Activated naive CD4-positive, alpha-beta T cell treated with anti-CD3 and anti-CD28 coated beads, Interleukin-2, amount 10 ng/mL, durations not matched to agents 7 days and 5 days (primary cell): ENCODE measurements around the gene JARID2.
A peak's percentile ranks its signal among the peaks of the same experiment; 100 is the strongest.

ENCODE experiments used
- CTCF ChIA-PET: fragments of 350-600 bp; sonication (Branson Sonifier 250); formaldehyde crosslinking; loops from one replicate; lab custom pipeline; 2021; ENCODE audit warnings: antibody characterized with exemption; lab: Charles Lee
- DNase-seq: peaks from one replicate; pipeline ENCODE4 v3.0.0-alpha.2; 2020
- H3K27ac Mint-ChIP-seq: one replicate; pipeline ENCODE4 v1.8.0; 2021; ENCODE audit warnings: mild to moderate bottlenecking, moderate library complexity, mixed read lengths
- H3K27me3 Mint-ChIP-seq: one replicate; pipeline ENCODE4 v1.8.0; 2021; ENCODE audit warnings: mild to moderate bottlenecking, mixed read lengths
- H3K36me3 Mint-ChIP-seq: one replicate; pipeline ENCODE4 v1.8.0; 2021; ENCODE audit warnings: mixed read lengths
- H3K4me1 Mint-ChIP-seq: one replicate; pipeline ENCODE4 v1.8.0; 2021; ENCODE audit warnings: mixed read lengths
- H3K4me3 Mint-ChIP-seq: one replicate; pipeline ENCODE4 v1.8.0; 2021; ENCODE audit warnings: mild to moderate bottlenecking, moderate library complexity, mixed read lengths
- H3K9me3 Mint-ChIP-seq: one replicate; pipeline ENCODE4 v1.8.0; 2021; ENCODE audit warnings: mixed read lengths

JARID2 gene

DNA sequence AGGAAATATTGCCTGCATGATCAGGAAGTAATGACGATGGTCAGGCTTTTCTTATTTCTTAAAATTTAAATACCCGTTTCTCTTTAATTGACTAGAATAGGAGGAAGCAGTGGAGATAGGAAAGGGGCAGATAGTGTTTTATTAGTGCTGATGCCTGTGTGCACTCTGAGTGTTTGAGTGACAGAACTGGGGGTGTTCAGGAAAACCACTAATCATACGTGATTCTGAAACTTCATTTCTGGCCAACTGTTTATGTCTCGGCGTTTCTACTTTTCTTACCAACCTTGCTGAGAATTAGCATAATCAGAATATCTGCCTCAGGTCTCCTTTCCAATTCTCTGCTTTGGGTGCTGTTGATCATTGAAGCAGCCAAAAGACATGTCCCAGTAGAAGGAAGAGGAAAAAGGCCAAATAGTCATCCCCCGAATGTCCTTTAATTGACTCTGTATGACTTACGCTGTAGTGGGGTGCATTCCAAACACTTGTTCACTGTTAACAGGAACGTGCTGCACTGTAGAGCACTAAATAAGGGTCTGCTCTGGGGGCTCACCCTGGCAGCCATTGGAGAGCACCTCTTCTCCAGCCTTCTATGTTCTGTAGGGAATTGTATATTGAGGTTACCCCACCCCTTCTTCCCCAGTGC, 152.9 kb downstream of the JARID2 start:
- Mint-ChIP-seq H3K9me3 (no peaks in the 10 kb centered on the region), H3K4me1 (peaks cover 70% of the 10 kb centered on the region), H3K27ac (peak overlapping the region; percentile 75), H3K36me3 (peaks cover 19% of the 10 kb centered on the region), H3K4me3 (peak overlapping the region; percentile 14), H3K27me3 (no peaks in the 10 kb centered on the region)
- DNase-seq = no peak
- CTCF ChIA-PET = interaction anchor here (1.0 to 1.4 kb wide), 2 partner anchors 40 to 54 kb away, joined by 3 read pairs; no protein-coding TSS in a partner anchor

DNA sequence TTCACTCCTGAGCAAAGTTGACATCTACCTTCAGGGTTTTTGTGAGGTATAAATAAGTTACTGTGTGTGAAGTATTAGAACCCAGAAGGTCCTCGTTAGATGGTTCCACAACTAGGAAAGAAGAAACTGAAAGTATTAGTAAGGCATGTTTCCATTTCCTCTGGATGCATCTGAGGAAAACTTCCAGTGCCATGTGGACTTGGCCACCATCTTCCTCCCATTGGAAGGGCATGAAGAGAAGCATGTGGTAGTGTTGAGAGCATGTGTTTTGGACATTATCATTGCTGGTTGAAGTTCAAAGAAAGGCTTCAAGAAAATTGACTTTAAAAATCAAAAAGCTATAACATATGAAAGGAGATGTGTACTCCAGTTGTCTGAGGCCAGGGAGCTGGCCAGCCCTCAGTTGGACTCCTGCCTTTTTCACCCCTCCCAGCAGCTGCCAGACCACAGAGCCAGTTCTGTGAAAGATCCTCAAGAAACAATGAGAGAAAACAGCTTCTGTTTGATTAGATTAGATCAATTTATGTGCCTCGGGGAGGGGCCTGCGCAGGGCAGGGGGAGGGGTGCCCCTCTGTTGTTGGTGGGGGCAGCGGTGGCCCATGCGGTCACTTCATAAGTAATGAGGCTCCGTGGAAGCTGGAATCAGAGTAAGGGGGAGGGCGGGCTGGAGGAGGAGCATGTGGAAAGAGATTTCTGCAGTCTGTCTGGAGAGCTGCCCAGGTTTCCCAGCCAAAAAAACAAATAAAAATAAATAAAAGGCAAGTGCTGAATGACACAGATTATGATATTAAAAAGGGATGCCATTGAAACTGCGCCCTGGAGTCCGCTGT, 154.0 kb downstream of the JARID2 start:
- Mint-ChIP-seq H3K27ac (peak overlapping the region; percentile 86), H3K4me3 (peak overlapping the region; percentile 75), H3K36me3 (peaks cover 10% of the 10 kb centered on the region), H3K4me1 (peaks cover 76% of the 10 kb centered on the region), H3K27me3 (no peaks in the 10 kb centered on the region), H3K9me3 (no peaks in the 10 kb centered on the region)
- CTCF ChIA-PET = interaction anchor here (1.0 to 1.4 kb wide), 2 partner anchors 39 to 55 kb away, joined by 3 read pairs; no protein-coding TSS in a partner anchor
- peak; percentile 34 for DNase-seq

- no peaks in the 10 kb centered on the region for H3K9me3 Mint-ChIP-seq
- H3K27ac Mint-ChIP-seq = peak overlapping the region; percentile 86
- peak overlapping the region; percentile 75 for H3K4me3 Mint-ChIP-seq
Measured at GRCh38 chr6:15400572-15401004, 154.7 kb downstream of the JARID2 start.

GRCh38 chr6:15401120-15401519, 155.3 kb downstream of the JARID2 start:
- CTCF ChIA-PET = interaction anchor here (0.8 to 1.3 kb wide), 3 partner anchors 10 to 12 kb away, joined by 3 to 6 read pairs (median 4); no protein-coding TSS in a partner anchor
- H3K27me3 Mint-ChIP-seq = no peaks in the 10 kb centered on the region
- DNase-seq = no peak
- peaks cover 17% of the 10 kb centered on the region for H3K36me3 Mint-ChIP-seq
- peaks cover 88% of the 10 kb centered on the region for H3K4me1 Mint-ChIP-seq
- peak overlapping the region; percentile 86 for H3K27ac Mint-ChIP-seq
- no peaks in the 10 kb centered on the region for H3K9me3 Mint-ChIP-seq
- H3K4me3 Mint-ChIP-seq = peak overlapping the region; percentile 75

More at GRCh38 chr6:15400572-15401004, 154.7 kb downstream of the JARID2 start:
- peaks cover 83% of the 10 kb centered on the region for H3K4me1 Mint-ChIP-seq
- CTCF ChIA-PET = interaction anchor here (0.8 to 1.3 kb wide), 3 partner anchors 10 to 12 kb away, joined by 3 to 6 read pairs (median 4); no protein-coding TSS in a partner anchor
- H3K36me3 Mint-ChIP-seq = peaks cover 16% of the 10 kb centered on the region
- H3K27me3 Mint-ChIP-seq = no peaks in the 10 kb centered on the region
- peak; percentile 73 for DNase-seq

DNA sequence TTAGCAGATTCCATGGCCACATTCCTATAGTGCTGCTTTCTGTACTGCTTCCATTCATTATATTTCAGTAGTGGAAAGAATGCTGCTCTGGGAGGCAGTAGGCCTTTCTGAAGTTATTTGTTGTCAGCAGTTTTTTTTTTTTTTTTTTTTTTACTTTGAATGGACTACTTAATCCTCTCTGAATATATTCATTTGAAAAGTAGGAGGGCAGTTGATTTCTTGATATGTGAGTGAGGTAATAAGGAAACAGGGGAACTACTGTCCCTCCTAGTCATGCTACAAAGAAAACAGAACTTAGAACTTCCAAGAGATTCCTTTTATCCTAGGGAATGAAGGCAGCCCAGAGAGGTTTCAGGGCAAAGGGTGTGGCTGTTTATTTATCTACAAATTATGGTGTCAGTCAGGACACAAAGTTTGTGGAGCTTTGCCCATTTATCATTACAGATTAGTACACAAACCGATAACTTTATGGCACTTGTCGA, 155.9 kb downstream of the JARID2 start:
- DNase-seq = no peak
- Mint-ChIP-seq H3K27me3 (no peaks in the 10 kb centered on the region), H3K36me3 (peaks cover 17% of the 10 kb centered on the region), H3K4me3 (peak overlapping the region; percentile 75), H3K4me1 (peaks cover 91% of the 10 kb centered on the region), H3K9me3 (no peaks in the 10 kb centered on the region), H3K27ac (peak overlapping the region; percentile 77)
- CTCF ChIA-PET = interaction anchor here (1.1 to 1.3 kb wide), 2 partner anchors 11 kb away, joined by 3 to 6 read pairs; no protein-coding TSS in a partner anchor

GRCh38 chr6:15402406-15403045, 156.7 kb downstream of the JARID2 start:
- peaks cover 19% of the 10 kb centered on the region for H3K36me3 Mint-ChIP-seq
- no peak for DNase-seq
- CTCF ChIA-PET = no interaction called here
- no peaks in the 10 kb centered on the region for H3K9me3 Mint-ChIP-seq
- peak overlapping the region; percentile 75 for H3K4me3 Mint-ChIP-seq
- peaks cover 92% of the 10 kb centered on the region for H3K4me1 Mint-ChIP-seq
- peak overlapping the region; percentile 83 for H3K27ac Mint-ChIP-seq
- H3K27me3 Mint-ChIP-seq = no peaks in the 10 kb centered on the region

DNA sequence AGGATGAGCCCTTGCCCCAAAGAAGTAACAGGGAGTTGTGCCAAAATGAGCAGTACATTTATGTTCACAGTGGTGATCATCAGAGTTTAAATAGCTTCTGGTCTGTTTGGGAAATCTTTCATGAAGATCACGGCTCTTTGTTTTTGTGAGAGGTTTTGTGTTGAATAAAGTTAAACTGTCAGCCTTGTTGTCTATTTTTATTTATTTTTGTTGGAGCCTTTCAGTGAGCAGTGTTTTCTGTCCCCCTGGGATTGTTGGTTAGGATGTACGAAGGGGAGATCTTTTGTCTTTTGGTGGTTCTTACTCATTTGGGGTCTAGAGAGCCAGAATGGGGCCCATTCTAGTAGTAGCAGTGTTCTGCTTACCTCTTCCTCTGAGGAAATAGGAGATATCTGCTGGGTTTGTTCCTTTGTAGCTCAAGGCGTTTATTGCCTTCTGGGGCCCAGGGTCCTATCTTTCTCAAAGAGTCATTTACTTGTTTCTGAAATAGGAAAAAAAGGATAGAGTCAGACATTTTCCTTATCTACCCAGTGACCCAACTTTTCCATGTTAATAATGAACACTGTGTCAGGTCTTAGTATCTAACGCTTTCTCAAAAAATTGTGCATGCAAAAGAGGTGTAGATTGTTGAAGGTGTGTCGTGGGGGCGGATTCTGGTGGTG, 157.4 kb downstream of the JARID2 start:
- CTCF ChIA-PET = interaction anchor here (0.7 to 1.3 kb wide), 2 partner anchors 11 to 22 kb away, joined by 3 to 4 read pairs; no protein-coding TSS in a partner anchor
- peak overlapping the region; percentile 75 for H3K4me3 Mint-ChIP-seq
- peaks cover 93% of the 10 kb centered on the region for H3K4me1 Mint-ChIP-seq
- no peaks in the 10 kb centered on the region for H3K9me3 Mint-ChIP-seq
- no peak for DNase-seq
- H3K36me3 Mint-ChIP-seq = peaks cover 22% of the 10 kb centered on the region
- no peaks in the 10 kb centered on the region for H3K27me3 Mint-ChIP-seq
- peak overlapping the region; percentile 83 for H3K27ac Mint-ChIP-seq

GRCh38 chr6:15404685-15404980, 158.8 kb downstream of the JARID2 start:
- Mint-ChIP-seq H3K27me3 (no peaks in the 10 kb centered on the region), H3K27ac (peak overlapping the region; percentile 56), H3K4me3 (peak overlapping the region; percentile 75), H3K36me3 (peaks cover 26% of the 10 kb centered on the region), H3K9me3 (no peaks in the 10 kb centered on the region), H3K4me1 (peaks cover 92% of the 10 kb centered on the region)
- CTCF ChIA-PET = interaction anchor here (1.3 kb wide), 1 partner anchor 9 kb away, joined by 4 read pairs; no protein-coding TSS in a partner anchor
- DNase-seq = no peak

DNA sequence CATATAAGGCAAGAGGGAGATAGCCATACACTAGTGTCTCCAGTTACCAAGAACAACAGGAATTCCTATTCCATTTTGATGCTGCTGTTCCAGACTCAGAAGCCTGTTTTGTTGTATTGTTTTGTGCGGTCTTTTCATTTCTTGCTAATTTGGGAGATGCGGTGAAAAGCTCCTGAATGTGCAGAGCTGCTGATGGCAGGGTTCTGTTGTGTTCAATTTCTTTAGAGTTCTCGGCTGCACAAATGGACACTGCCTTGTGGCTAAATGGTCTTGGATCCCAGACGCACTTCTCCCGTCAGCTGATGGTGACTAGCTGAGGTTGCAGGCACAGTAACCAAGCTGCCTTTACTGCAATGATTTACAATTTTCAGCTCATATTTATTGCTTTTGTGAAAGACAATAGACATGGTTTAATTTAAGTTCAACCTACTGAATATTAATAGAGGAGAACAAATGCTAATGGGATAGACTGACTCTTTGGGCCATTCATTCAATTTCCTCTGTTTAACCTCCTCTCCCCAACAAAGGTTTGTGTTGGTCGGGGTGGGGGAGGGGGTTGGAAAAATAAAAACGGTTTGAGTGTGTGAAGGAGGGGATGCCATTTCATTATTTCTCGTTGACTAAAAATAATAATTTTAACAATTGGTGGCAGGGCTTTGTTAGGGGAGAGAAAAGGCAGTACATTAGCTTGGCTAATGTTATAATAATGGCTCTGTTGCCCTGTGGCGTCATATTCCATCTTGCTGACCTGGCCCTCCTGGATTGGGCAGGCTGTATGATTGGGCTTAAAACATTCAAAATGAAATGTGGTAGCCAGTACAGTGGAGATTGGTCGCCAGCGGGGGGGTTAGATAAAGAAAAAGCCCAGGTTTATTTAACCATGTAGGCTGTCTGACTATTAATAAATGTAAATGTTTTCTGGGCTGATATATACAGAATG, 159.5 kb downstream of the JARID2 start:
- H3K4me3 Mint-ChIP-seq = peak overlapping the region; percentile 29
- H3K9me3 Mint-ChIP-seq = no peaks in the 10 kb centered on the region
- H3K27ac Mint-ChIP-seq = peak overlapping the region; percentile 56
- peaks cover 26% of the 10 kb centered on the region for H3K36me3 Mint-ChIP-seq
- CTCF ChIA-PET = no interaction called here
- no peaks in the 10 kb centered on the region for H3K27me3 Mint-ChIP-seq
- H3K4me1 Mint-ChIP-seq = peaks cover 92% of the 10 kb centered on the region
- no peak for DNase-seq

- no peak overlapping the region for H3K27ac Mint-ChIP-seq
- H3K36me3 Mint-ChIP-seq = peaks cover 34% of the 10 kb centered on the region
- CTCF ChIA-PET = no interaction called here
- H3K4me1 Mint-ChIP-seq = peaks cover 92% of the 10 kb centered on the region
- no peak overlapping the region for H3K4me3 Mint-ChIP-seq
- no peak for DNase-seq
- no peaks in the 10 kb centered on the region for H3K27me3 Mint-ChIP-seq
- no peaks in the 10 kb centered on the region for H3K9me3 Mint-ChIP-seq
Measured at GRCh38 chr6:15406452-15406851, 160.6 kb downstream of the JARID2 start.

GRCh38 chr6:15408008-15408407, 162.1 kb downstream of the JARID2 start:
- H3K9me3 Mint-ChIP-seq = no peaks in the 10 kb centered on the region
- CTCF ChIA-PET = no interaction called here
- peaks cover 91% of the 10 kb centered on the region for H3K4me1 Mint-ChIP-seq
- no peaks in the 10 kb centered on the region for H3K27me3 Mint-ChIP-seq
- no peak for DNase-seq
- H3K4me3 Mint-ChIP-seq = no peak overlapping the region
- no peak overlapping the region for H3K27ac Mint-ChIP-seq
- peaks cover 44% of the 10 kb centered on the region for H3K36me3 Mint-ChIP-seq

GRCh38 chr6:15408758-15409157, 162.9 kb downstream of the JARID2 start:
- Mint-ChIP-seq H3K36me3 (peaks cover 46% of the 10 kb centered on the region), H3K4me3 (no peak overlapping the region), H3K27me3 (no peaks in the 10 kb centered on the region), H3K27ac (peak overlapping the region; percentile 93), H3K4me1 (peaks cover 91% of the 10 kb centered on the region), H3K9me3 (no peaks in the 10 kb centered on the region)
- CTCF ChIA-PET = interaction anchor here (0.9 kb wide), 1 partner anchor 30 kb away, joined by 6 read pairs; no protein-coding TSS in a partner anchor
- no peak for DNase-seq
